ENCODE data around the gene ZNF679.
"Not testable (repeated sequence)": the region's sequence is repeated elsewhere in the genome, so short reads cannot be mapped to it uniquely, and the experiment has no call there.

The ZNF679 gene

DNA sequence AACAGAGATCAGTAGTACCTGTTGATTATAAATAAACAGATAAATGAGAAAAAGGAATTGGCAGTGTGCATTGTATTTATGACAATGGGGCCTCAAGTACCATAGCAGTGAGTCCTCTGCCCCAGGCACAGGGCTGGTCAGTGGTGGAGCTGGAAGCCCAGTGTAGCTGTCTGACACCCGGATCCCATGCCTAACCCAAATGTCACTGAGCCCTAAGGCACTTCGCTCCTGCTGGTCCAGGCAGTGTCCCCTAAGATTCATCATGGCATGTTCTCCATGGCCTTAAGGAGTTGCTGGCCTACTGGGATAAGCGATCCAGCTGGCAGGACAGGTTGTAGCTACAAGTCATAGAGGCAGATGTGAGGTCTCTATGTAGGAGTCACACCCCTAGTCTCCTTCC is 82.2 kb downstream of the ZNF679 start:
- no peak for DNase-seq (ENCODE audit: low read depth)

DNA sequence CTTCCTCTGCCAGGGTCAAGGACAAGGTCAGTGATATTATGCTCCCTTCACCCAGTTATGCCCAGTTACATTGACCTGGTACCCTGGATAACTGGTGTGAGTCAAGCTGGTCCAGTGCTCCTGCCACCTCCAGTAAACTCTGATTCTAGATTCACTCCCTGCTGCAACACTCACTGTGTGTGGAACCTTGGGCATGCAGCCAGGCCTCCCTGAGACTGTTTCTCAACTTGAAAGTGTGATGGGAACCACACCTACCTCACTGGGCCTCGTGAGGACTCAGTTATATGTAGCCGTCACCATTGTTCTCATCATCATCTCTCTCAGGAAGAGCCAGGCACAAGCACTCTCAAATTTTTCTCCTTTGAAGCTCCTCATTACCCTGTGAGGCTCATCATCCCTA is 84.6 kb downstream of the ZNF679 start:
- no peak for DNase-seq (ENCODE audit: low read depth)

DNA sequence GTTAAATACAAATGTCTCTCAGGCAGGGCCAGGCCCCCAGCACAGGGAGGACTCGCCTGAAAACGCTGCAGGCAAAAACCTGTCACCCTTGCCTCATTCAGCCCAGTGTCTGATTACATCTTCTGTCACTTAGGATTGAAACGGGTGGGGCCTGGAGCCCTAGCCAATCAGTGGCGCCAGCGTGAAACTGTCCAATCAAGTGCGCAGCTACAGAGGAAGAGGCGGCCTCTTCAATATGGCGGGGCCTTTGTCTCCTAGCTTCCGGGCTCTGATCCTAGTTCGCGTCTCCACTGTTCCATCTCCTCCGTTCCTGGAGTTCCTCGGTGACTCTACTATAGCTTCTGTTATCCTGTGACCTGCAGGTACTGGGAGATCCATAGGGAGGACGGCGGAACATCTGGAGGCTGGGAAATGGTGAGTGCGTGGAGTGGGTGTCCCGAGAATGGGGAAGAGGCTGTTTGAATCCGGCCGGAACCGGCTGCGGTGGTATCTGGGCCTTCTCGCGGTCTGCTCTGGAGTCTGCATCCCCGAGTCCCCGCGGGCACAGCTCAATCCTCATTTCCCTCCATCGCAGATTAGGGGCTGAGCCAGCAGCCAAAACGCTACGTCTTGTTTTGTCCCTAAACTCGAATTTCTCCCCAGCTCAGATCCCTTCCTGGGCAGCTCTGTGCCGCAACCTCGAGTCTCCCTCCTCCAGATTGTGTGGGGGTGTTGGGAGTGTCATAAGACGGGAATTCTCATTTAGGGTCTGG is 85.6 kb downstream of the ZNF679 start, which contains the start of gene ZNF736:
Gene ZNF736 (plus strand): TSS at position 222 of the 752 bp plus-strand sequence. CDS start 190 bp downstream, at position 412.
- DNase-seq (ENCODE audit: low read depth): peak; percentile 97

GRCh38 chr7:64314566-64314965 is 86.3 kb downstream of the ZNF679 start:
- no peak for DNase-seq (ENCODE audit: low read depth)

- not testable (repeated sequence) for DNase-seq (ENCODE audit: low read depth)
Observed at GRCh38 chr7:64316031-64316742, 87.9 kb downstream of the ZNF679 start.
